Skeletal muscle tissue (tissue), 4 donors: ENCODE results near the gene OCSTAMP. TPM values are rescaled to one million over a fixed set of nuclear protein-coding genes. Genes with fewer than 3 reads are reported as not detected.
A peak's percentile ranks its signal among the peaks of the same experiment; 100 is the strongest.

ENCODE experiments used
- H3K27ac ChIP-seq: one replicate; pipeline ENCODE4 v1.7.0; 2013; ENCODE audit warnings: mild to moderate bottlenecking, low read depth, low read length, inconsistent platforms
- H3K27me3 ChIP-seq, 3 donors: one replicate each; pipeline ENCODE4 v1.7.0; 2013; ENCODE audit warnings: low read length in 3 of 3; ENCODE audit not compliant: control insufficient read depth in 3 of 3, insufficient read depth in 3 of 3
- H3K36me3 ChIP-seq, 3 donors: one replicate each; pipeline ENCODE4 v1.7.0; 2013; ENCODE audit warnings: low read length in 3 of 3; ENCODE audit not compliant: control insufficient read depth in 3 of 3, insufficient read depth in 3 of 3
- H3K4me1 ChIP-seq, 3 donors: one replicate each; pipeline ENCODE4 v1.7.0; 2013; ENCODE audit warnings: low read length in 3 of 3, mild to moderate bottlenecking in 3 of 3; ENCODE audit not compliant: control insufficient read depth in 3 of 3, insufficient read depth in 3 of 3
- H3K4me3 ChIP-seq, 3 donors: one replicate each; pipeline ENCODE4 v1.7.0; 2013; ENCODE audit warnings: low read length in 3 of 3
- H3K9ac ChIP-seq, 3 donors: one replicate each; pipeline ENCODE4 v1.7.0; 2013; ENCODE audit warnings: low read length in 3 of 3, mild to moderate bottlenecking in 3 of 3, moderate library complexity in 2 of 3, low read depth in 1 of 3
- H3K9me3 ChIP-seq, 3 donors: one replicate each; pipeline ENCODE4 v1.7.0; 2013; ENCODE audit warnings: low read length in 3 of 3; ENCODE audit not compliant: control insufficient read depth in 3 of 3
- total RNA-seq: library from RNA; depleted of rRNA; stranded (reverse); fragments of >200 nt; gene quantifications from one replicate; pipeline ENCODE4 v1.2.3, GENCODE V29; 2014
- donor health status: Osteomylitis.

Gene OCSTAMP
- total RNA-seq, 1 donor from 2014 or later = not detected

GRCh38 chr20:46520976-46521579 is 29.4 kb downstream of the OCSTAMP start:
- H3K9me3 ChIP-seq = no peaks in the 10 kb centered on the region
- no peaks in the 10 kb centered on the region for H3K4me1 ChIP-seq
- H3K27ac ChIP-seq = no peak overlapping the region
- no peaks in the 10 kb centered on the region for H3K36me3 ChIP-seq
- H3K27me3 ChIP-seq = peaks cover 0 to 6% (median 3%) of the 10 kb centered on the region in 3 donors
- no peak overlapping the region for H3K4me3 ChIP-seq
- no peak overlapping the region for H3K9ac ChIP-seq

GRCh38 chr20:46520540-46520939 is 29.9 kb downstream of the OCSTAMP start:
- Histone ChIP-seq H3K27ac (no peak overlapping the region), H3K4me3 (no peak overlapping the region), H3K4me1 (no peaks in the 10 kb centered on the region), H3K36me3 (no peaks in the 10 kb centered on the region), H3K9me3 (no peaks in the 10 kb centered on the region), H3K9ac (no peak overlapping the region), H3K27me3 (peaks cover 0 to 6% (median 3%) of the 10 kb centered on the region in 3 donors)

GRCh38 chr20:46519471-46520068 is 30.9 kb downstream of the OCSTAMP start:
- no peaks in the 10 kb centered on the region for H3K4me1 ChIP-seq

GRCh38 chr20:46512943-46513844 is 37.3 kb downstream of the OCSTAMP start, which contains the start of gene ZNF334:
Gene ZNF334, minus strand, starts transcription at chr20:46513559. Its CDS starts 1,457 bp downstream, at chr20:46512102.
- no peak within 1 kb of the TSS for H3K27ac ChIP-seq
- peak within 1 kb of the TSS; percentile 47 to 66 (median 66) for H3K9ac ChIP-seq
- no peaks in the 10 kb centered on the region for H3K9me3 ChIP-seq
- H3K27me3 ChIP-seq = peaks cover 3 to 9% (median 5%) of the 10 kb centered on the region in 3 donors
- H3K4me1 ChIP-seq = peaks cover 0 to 5% (median 0%) of the 10 kb centered on the region in 3 donors
- peak within 1 kb of the TSS; percentile 71 to 86 (median 73) for H3K4me3 ChIP-seq
- H3K36me3 ChIP-seq = no peaks in the 10 kb centered on the region

More at GRCh38 chr20:46519471-46520068, 30.9 kb downstream of the OCSTAMP start:
- Histone ChIP-seq H3K4me3 (no peak overlapping the region), H3K9me3 (no peaks in the 10 kb centered on the region), H3K9ac (no peak overlapping the region), H3K27ac (no peak overlapping the region), H3K36me3 (no peaks in the 10 kb centered on the region), H3K27me3 (peaks cover 0 to 8% (median 3%) of the 10 kb centered on the region in 3 donors)

GRCh38 chr20:46509523-46509922 is 40.9 kb downstream of the OCSTAMP start:
- Histone ChIP-seq H3K27me3 (peaks cover 0 to 5% (median 3%) of the 10 kb centered on the region in 3 donors), H3K9me3 (no peaks in the 10 kb centered on the region), H3K4me3 (no peak overlapping the region), H3K4me1 (peaks cover 0 to 5% (median 0%) of the 10 kb centered on the region in 3 donors), H3K9ac (no peak overlapping the region), H3K27ac (no peak overlapping the region), H3K36me3 (no peaks in the 10 kb centered on the region)

GRCh38 chr20:46507760-46508407 is 42.6 kb downstream of the OCSTAMP start:
- Histone ChIP-seq H3K36me3 (no peaks in the 10 kb centered on the region), H3K4me3 (no peak overlapping the region), H3K4me1 (peaks cover 0 to 5% (median 0%) of the 10 kb centered on the region in 3 donors), H3K27me3 (peaks cover 0 to 3% (median 0%) of the 10 kb centered on the region in 3 donors), H3K9me3 (peaks cover 0 to 7% (median 0%) of the 10 kb centered on the region in 3 donors), H3K9ac (no peak overlapping the region), H3K27ac (no peak overlapping the region)

- peaks cover 0 to 29% (median 4%) of the 10 kb centered on the region in 3 donors for H3K9me3 ChIP-seq
- H3K36me3 ChIP-seq = no peaks in the 10 kb centered on the region
- peaks cover 0 to 3% (median 0%) of the 10 kb centered on the region in 3 donors for H3K27me3 ChIP-seq
- H3K4me1 ChIP-seq = no peaks in the 10 kb centered on the region
- no peak overlapping the region for H3K4me3 ChIP-seq
- no peak overlapping the region for H3K27ac ChIP-seq
- H3K9ac ChIP-seq = no peak overlapping the region
These were observed 44.9 kb downstream of the OCSTAMP start for GRCh38 chr20:46505506-46505905.

GRCh38 chr20:46501961-46502360 is 48.5 kb downstream of the OCSTAMP start:
- Histone ChIP-seq H3K4me3 (no peak overlapping the region), H3K9ac (no peak overlapping the region), H3K4me1 (no peaks in the 10 kb centered on the region), H3K9me3 (peaks cover 0 to 35% (median 4%) of the 10 kb centered on the region in 3 donors), H3K27me3 (peaks cover 0 to 4% (median 0%) of the 10 kb centered on the region in 3 donors), H3K27ac (no peak overlapping the region), H3K36me3 (no peaks in the 10 kb centered on the region)

- Histone ChIP-seq H3K4me3 (no peak overlapping the region), H3K4me1 (no peaks in the 10 kb centered on the region), H3K9me3 (peaks cover 0 to 35% (median 4%) of the 10 kb centered on the region in 3 donors), H3K36me3 (no peaks in the 10 kb centered on the region), H3K27ac (no peak overlapping the region), H3K27me3 (peaks cover 0 to 5% (median 0%) of the 10 kb centered on the region in 3 donors), H3K9ac (no peak overlapping the region)
These were observed 49.0 kb downstream of the OCSTAMP start for GRCh38 chr20:46501337-46501942.
